Measurements from ENCODE around the gene GAB3. TPM values are rescaled to one million over a fixed set of nuclear protein-coding genes. Genes with fewer than 3 reads are reported as not detected.

The GAB3 gene
- 0.45 to 0.93 TPM (median 0.82 TPM) in 5 replicates for total RNA-seq (2022; extraction: Qiagen RNA extraction)

GRCh38 chrX:154750301-154751202 lies at the start of gene GAB3:
GAB3 (minus strand) TSS chrX:154751077; CDS start chrX:154751025, 52 bp downstream.

DNA sequence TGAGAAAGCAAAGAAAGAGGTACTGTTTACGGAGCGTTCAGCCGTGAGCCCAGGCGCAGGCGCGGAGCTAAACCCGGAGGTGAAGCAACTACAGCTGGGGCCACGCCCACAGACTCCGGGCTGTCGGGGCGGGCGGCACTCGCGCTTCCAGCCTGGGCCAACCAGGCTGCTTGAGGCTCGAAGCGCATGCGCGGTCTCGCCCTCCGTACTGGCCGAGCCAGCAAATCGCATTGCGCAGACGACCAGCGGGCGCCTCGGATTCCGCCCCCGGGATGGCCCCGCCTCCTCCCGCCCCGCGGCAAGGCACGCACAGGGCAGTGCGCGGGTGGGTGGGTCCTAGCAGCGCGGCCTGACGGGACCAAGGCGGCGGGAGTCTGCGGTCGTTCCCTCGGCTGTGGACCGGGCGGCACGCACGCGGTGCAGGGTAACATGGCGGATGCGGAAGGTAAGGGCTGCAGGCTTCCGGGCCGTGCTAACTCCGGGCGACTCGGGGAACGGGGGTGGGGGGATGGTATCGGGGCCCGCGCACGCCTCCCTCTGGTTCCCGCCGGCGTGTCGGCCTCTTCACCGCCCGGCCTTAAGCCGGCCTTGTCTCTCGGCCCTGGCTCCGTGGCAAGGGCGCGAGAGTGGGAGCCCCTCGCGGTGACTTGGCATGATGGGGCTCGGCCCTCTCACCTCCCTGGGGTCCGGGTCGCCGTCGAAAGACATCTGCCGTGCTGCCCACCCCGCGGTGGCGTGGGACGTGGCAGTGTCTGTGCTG lies 11.8 kb upstream of the GAB3 start, which contains the start of gene DKC1:
DKC1 (plus strand) TSS at position 328 of the 760 bp plus-strand sequence; CDS start at position 430, 102 bp downstream.

DNA sequence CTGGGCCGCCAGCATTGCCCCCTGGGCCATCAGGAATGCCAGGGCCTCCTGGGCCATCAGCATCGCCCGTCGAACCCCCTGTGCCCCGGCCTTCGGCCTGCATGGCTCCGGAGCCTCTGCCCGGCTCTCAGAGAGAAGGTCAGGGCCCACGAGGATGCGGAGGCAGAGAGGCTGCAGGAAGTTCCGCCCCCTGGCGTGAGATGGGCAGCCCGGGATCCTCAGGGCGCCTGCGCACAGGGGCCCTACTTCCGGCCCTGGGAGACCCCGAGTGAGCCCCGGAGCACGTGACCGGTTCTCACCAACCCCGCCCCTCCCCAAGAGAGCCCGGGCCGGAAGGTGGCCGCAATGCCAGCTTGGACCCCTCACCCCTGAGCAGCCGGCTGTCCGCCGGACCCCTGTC lies 97.5 kb downstream of the GAB3 start, which contains the start of gene CTAG2:
CTAG2 (minus strand) TSS at position 167 of the 400 bp plus-strand sequence; CDS start at position 103, 64 bp downstream.

Other genes with a start within 250 kb of the GAB3 start
- gene FAM3A, start 234.8 kb downstream of the GAB3 start, total RNA-seq (2022; extraction: Qiagen RNA extraction): 38.0 to 44.6 TPM (median 42.6 TPM) in 5 replicates
- gene G6PD, start 204.2 kb downstream of the GAB3 start, total RNA-seq (2022; extraction: Qiagen RNA extraction): 1,336 to 1,631 TPM (median 1,436 TPM) in 5 replicates
- gene IKBKG, start 203.5 kb downstream of the GAB3 start, total RNA-seq (2022; extraction: Qiagen RNA extraction): 35.9 to 44.7 TPM (median 40.9 TPM) in 5 replicates
- not detected in 5 replicates for gene CTAG1A, start 165.9 kb downstream of the GAB3 start, total RNA-seq (2022; extraction: Qiagen RNA extraction)
- not detected in 5 replicates for gene CTAG1B, start 131.8 kb downstream of the GAB3 start, total RNA-seq (2022; extraction: Qiagen RNA extraction)
- not detected in 5 replicates for gene CTAG2, start 97.5 kb downstream of the GAB3 start, total RNA-seq (2022; extraction: Qiagen RNA extraction)
- gene DKC1, start 11.8 kb upstream of the GAB3 start, total RNA-seq (2022; extraction: Qiagen RNA extraction): 144 to 210 TPM (median 156 TPM) in 5 replicates
- gene MPP1, start 54.4 kb upstream of the GAB3 start, total RNA-seq (2022; extraction: Qiagen RNA extraction): 16.0 to 18.7 TPM (median 17.0 TPM) in 5 replicates
- not detected in 5 replicates for gene SMIM9, start 83.6 kb upstream of the GAB3 start, total RNA-seq (2022; extraction: Qiagen RNA extraction)
- 58.8 to 96.9 TPM (median 89.7 TPM) in 5 replicates for gene F8A1, start 135.3 kb upstream of the GAB3 start, total RNA-seq (2022; extraction: Qiagen RNA extraction)

All from A549 treated with Hydrocortisone at 1 μM for 4 hours (cell line).